ENCODE data around the gene SECISBP2. TPM values are rescaled to one million over a fixed set of nuclear protein-coding genes. Genes with fewer than 3 reads are reported as not detected.

The SECISBP2 gene
- total and polyA plus RNA-seq, 4 donors = 14.2 to 37.7 (median 24.3) TPM

- Histone ChIP-seq H3K4me3 (ENCODE audit: low read depth in 1 of 3, low read length in 3 of 3) (no peak overlapping the region), H3K36me3 (ENCODE audit: control insufficient read depth in 4 of 4, insufficient read depth in 3 of 4, low read depth in 1 of 4, low read length in 3 of 4) (peaks cover 0 to 6% (median 2%) of the 10 kb centered on the region in 4 donors), H3K4me1 (ENCODE audit: control insufficient read depth in 4 of 4, insufficient read depth in 4 of 4, low read length in 3 of 4) (no peaks in the 10 kb centered on the region), H3K27me3 (ENCODE audit: control insufficient read depth in 4 of 4, insufficient read depth in 4 of 4, low read length in 3 of 4) (no peaks in the 10 kb centered on the region), H3K9ac (ENCODE audit: low read depth in 1 of 2, low read length in 2 of 2) (no peak overlapping the region), H3K9me3 (ENCODE audit: control insufficient read depth in 4 of 4, low read length in 3 of 4) (no peaks in the 10 kb centered on the region), H3K27ac (ENCODE audit: low read depth in 1 of 2, low read length in 2 of 2) (no peak overlapping the region)
- TF ChIP-seq FOXA2 (IDR thresholded peaks at IDR 0.05) (no peak), TAF1 (conservative IDR thresholded peaks at IDR 0.05) (no peak), REST (IDR thresholded peaks at IDR 0.05) (no peak), CTCF (IDR thresholded peaks at IDR 0.05; ENCODE audit: low read depth, low read length, missing input control) (no peak), EGR1 (IDR thresholded peaks at IDR 0.05; ENCODE audit: low read depth in 2 of 2) (no peak)
- 89% methylated on average over 5 of the region's 5 CpGs for WGBS
- DNase-seq (ENCODE audit: low spot score) = no peak
Measured at GRCh38 chr9:89398621-89399020, 80.3 kb downstream of the SECISBP2 start.

- H3K36me3 ChIP-seq (ENCODE audit: control insufficient read depth in 4 of 4, insufficient read depth in 3 of 4, low read depth in 1 of 4, low read length in 3 of 4) = peaks cover 0 to 6% (median 2%) of the 10 kb centered on the region in 4 donors
- DNase-seq (ENCODE audit: low spot score) = no peak
- no peak overlapping the region for H3K9ac ChIP-seq (ENCODE audit: low read depth in 1 of 2, low read length in 2 of 2)
- TF ChIP-seq CTCF (IDR thresholded peaks at IDR 0.05; ENCODE audit: low read depth, low read length, missing input control) (no peak), GABPA (IDR thresholded peaks at IDR 0.05 in 1 of 2, conservative IDR thresholded peaks at IDR 0.05 in 1 of 2) (no peak), FOXA2 (IDR thresholded peaks at IDR 0.05) (no peak), EGR1 (IDR thresholded peaks at IDR 0.05; ENCODE audit: low read depth in 2 of 2) (no peak), FOXA1 (IDR thresholded peaks at IDR 0.05) (no peak), SP1 (IDR thresholded peaks at IDR 0.05) (no peak), TAF1 (conservative IDR thresholded peaks at IDR 0.05) (no peak), ATF3 (IDR thresholded peaks at IDR 0.05) (no peak), REST (IDR thresholded peaks at IDR 0.05) (no peak), HNF4A (conservative IDR thresholded peaks at IDR 0.05) (no peak), YY1 (IDR thresholded peaks at IDR 0.05) (no peak), JUND (IDR thresholded peaks at IDR 0.05) (no peak), RXRA (IDR thresholded peaks at IDR 0.05) (no peak), HNF4G (IDR thresholded peaks at IDR 0.05) (no peak), NR2F2 (IDR thresholded peaks at IDR 0.05) (no peak), RAD21 (IDR thresholded peaks at IDR 0.05) (no peak)
- TF ChIP-seq, protein P1, sequence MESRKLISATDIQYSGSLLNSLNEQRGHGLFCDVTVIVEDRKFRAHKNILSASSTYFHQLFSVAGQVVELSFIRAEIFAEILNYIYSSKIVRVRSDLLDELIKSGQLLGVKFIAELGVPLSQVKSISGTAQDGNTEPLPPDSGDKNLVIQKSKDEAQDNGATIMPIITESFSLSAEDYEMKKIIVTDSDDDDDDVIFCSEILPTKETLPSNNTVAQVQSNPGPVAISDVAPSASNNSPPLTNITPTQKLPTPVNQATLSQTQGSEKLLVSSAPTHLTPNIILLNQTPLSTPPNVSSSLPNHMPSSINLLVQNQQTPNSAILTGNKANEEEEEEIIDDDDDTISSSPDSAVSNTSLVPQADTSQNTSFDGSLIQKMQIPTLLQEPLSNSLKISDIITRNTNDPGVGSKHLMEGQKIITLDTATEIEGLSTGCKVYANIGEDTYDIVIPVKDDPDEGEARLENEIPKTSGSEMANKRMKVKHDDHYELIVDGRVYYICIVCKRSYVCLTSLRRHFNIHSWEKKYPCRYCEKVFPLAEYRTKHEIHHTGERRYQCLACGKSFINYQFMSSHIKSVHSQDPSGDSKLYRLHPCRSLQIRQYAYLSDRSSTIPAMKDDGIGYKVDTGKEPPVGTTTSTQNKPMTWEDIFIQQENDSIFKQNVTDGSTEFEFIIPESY (IDR thresholded peaks at IDR 0.05) = no peak
Measured at GRCh38 chr9:89400403-89401116, 82.3 kb downstream of the SECISBP2 start.

More at GRCh38 chr9:89400403-89401116, 82.3 kb downstream of the SECISBP2 start:
- Histone ChIP-seq H3K27ac (ENCODE audit: low read depth in 1 of 2, low read length in 2 of 2) (peak overlapping the region in 1 of 2 donors; percentile 18), H3K27me3 (ENCODE audit: control insufficient read depth in 4 of 4, insufficient read depth in 4 of 4, low read length in 3 of 4) (no peaks in the 10 kb centered on the region), H3K9me3 (ENCODE audit: control insufficient read depth in 4 of 4, low read length in 3 of 4) (no peaks in the 10 kb centered on the region), H3K4me1 (ENCODE audit: control insufficient read depth in 4 of 4, insufficient read depth in 4 of 4, low read length in 3 of 4) (no peaks in the 10 kb centered on the region), H3K4me3 (ENCODE audit: low read depth in 1 of 3, low read length in 3 of 3) (no peak overlapping the region)
- WGBS = 84% methylated on average over 12 of the region's 12 CpGs

All from liver (tissue), 9 donors.